HepG2 (cell line): ENCODE data around the gene ANKRD7. TPM values are rescaled to one million over a fixed set of nuclear protein-coding genes. Genes with fewer than 3 reads are reported as not detected.

ENCODE experiments used
- ARNT2 ChIP-seq: sonication (generic); formaldehyde crosslinking; IDR thresholded peaks from 2 replicates; pipeline ENCODE4 v1.8.0; 2022; ENCODE audit warnings: mild to moderate bottlenecking, low read depth, missing genetic modification reagents, moderate library complexity
- CC2D1A ChIP-seq: sonication (generic); formaldehyde crosslinking; IDR thresholded peaks from 2 replicates; pipeline ENCODE4 v1.8.1; 2023; ENCODE audit warnings: mild to moderate bottlenecking, missing genetic modification reagents
- CHCHD3 ChIP-seq: sonication (generic); formaldehyde crosslinking; IDR thresholded peaks from 2 replicates; pipeline ENCODE4 v1.8.0; 2022; ENCODE audit warnings: mild to moderate bottlenecking, missing genetic modification reagents, moderate library complexity
- CREB1 ChIP-seq, 2 experiments: fragments of 450-650 bp in 1 of 2; IDR thresholded peaks; 2 replicates each; pipeline ENCODE4 v1.6.1; 2016 to 2017; ENCODE audit warnings: control low read depth in 1 of 2, mild to moderate bottlenecking in 1 of 2, missing compliant biosample characterization in 1 of 2, missing genetic modification characterization in 1 of 2
- FOXM1 ChIP-seq: sonication (generic); formaldehyde crosslinking; IDR thresholded peaks from 2 replicates; pipeline ENCODE4 v1.5.0; 2020; ENCODE audit warnings: missing genetic modification reagents
- MXI1 ChIP-seq: IDR thresholded peaks from 3 replicates; pipeline ENCODE4 v1.6.1; 2012; ENCODE audit warnings: low read depth, low read length, inconsistent platforms, borderline replicate concordance
- SALL1 ChIP-seq: sonication (generic); formaldehyde crosslinking; IDR thresholded peaks from 2 replicates; pipeline ENCODE4 v1.8.0; 2022; ENCODE audit warnings: mild to moderate bottlenecking, missing genetic modification reagents
- SNAPC2 ChIP-seq: sonication (generic); formaldehyde crosslinking; IDR thresholded peaks from 2 replicates; pipeline ENCODE4 v1.8.1; 2022; ENCODE audit warnings: mild to moderate bottlenecking, missing genetic modification reagents
- SP1 ChIP-seq, 2 experiments: fragments of 450-650 bp in 1 of 2; sonication (generic) in 1 of 2; formaldehyde crosslinking in 1 of 2; IDR thresholded peaks; 2 replicates each; pipeline versions ENCODE4 v1.4.0 to v1.6.1; 2016 to 2020; ENCODE audit warnings: missing genetic modification reagents in 1 of 2
- THAP11 ChIP-seq: IDR thresholded peaks from 2 replicates; pipeline ENCODE4 v1.6.1; 2016; ENCODE audit warnings: missing biosample characterization, missing genetic modification reagents
- ZNF317 ChIP-seq: sonication (generic); formaldehyde crosslinking; IDR thresholded peaks from 2 replicates; pipeline ENCODE4 v1.5.0; 2020; ENCODE audit warnings: mild to moderate bottlenecking, missing genetic modification reagents
- ZNF431 ChIP-seq: sonication (generic); formaldehyde crosslinking; IDR thresholded peaks from 2 replicates; pipeline ENCODE4 v1.9.0; 2022; ENCODE audit warnings: missing genetic modification reagents, low read depth, mild to moderate bottlenecking, borderline replicate concordance
- ZNF549 ChIP-seq: sonication (generic); formaldehyde crosslinking; IDR thresholded peaks from 2 replicates; pipeline ENCODE4 v1.5.0; 2020; ENCODE audit warnings: missing genetic modification reagents
- ZNF790 ChIP-seq: sonication (generic); formaldehyde crosslinking; IDR thresholded peaks from 2 replicates; pipeline ENCODE4 v1.8.0; 2022; ENCODE audit warnings: missing genetic modification reagents, mild to moderate bottlenecking, borderline replicate concordance
- polyA plus RNA-seq, 8 experiments: library from polyadenylated mRNA; depleted of rRNA in 3 of 8; stranded (reverse) in 7 of 8; unstranded in 1 of 8; fragments of >200 nt; fragmentation: Illumina TruSeq in 4 of 8; extraction: Trizol in 4 of 8; gene quantifications; 2 replicates each; pipeline versions ENCODE4 v1.2.1 to v1.2.3, GENCODE V29; 2011 to 2016; ENCODE audit warnings: low read depth in 4 of 8, missing spikeins in 1 of 8, mixed read lengths in 1 of 8; ENCODE audit not compliant: insufficient read depth in 1 of 8
- total RNA-seq, 5 experiments: library from RNA; depleted of rRNA; stranded (reverse); fragments of >200 nt; fragmentation: Illumina TruSeq; extraction: Trizol; gene quantifications; 2 replicates each; pipeline ENCODE4 v1.2.3, GENCODE V29; 2016; ENCODE audit warnings: low read depth in 1 of 5
- TF ChIP-seq, protein P1 (sequence below): IDR thresholded peaks from 2 replicates; pipeline ENCODE4 v1.6.1; 2012; ENCODE audit warnings: inconsistent platforms
- TF ChIP-seq, protein P2 (sequence below): sonication (generic); formaldehyde crosslinking; IDR thresholded peaks from 2 replicates; pipeline ENCODE4; 2020; ENCODE audit warnings: missing genetic modification reagents, mild to moderate bottlenecking, borderline replicate concordance
- TF ChIP-seq, protein P3 (sequence below): sonication (generic); formaldehyde crosslinking; IDR thresholded peaks from 2 replicates; pipeline ENCODE4 v1.4.0; 2020; ENCODE audit warnings: mild to moderate bottlenecking, missing genetic modification reagents
- TF ChIP-seq, protein P4 (sequence below): sonication (generic); formaldehyde crosslinking; IDR thresholded peaks from 2 replicates; pipeline ENCODE4 v1.8.0; 2022; ENCODE audit warnings: low read depth, missing genetic modification reagents
- TF ChIP-seq, protein P5 (sequence below): sonication (generic); formaldehyde crosslinking; IDR thresholded peaks from 2 replicates; pipeline ENCODE4 v1.4.0; 2020; ENCODE audit warnings: missing genetic modification reagents
- TF ChIP-seq, protein P6 (sequence below): sonication (generic); formaldehyde crosslinking; IDR thresholded peaks from 2 replicates; pipeline ENCODE4 v1.8.0; 2022; ENCODE audit warnings: missing genetic modification reagents, mild to moderate bottlenecking, borderline replicate concordance

Gene ANKRD7
- total and polyA plus RNA-seq, 2 of the 13 experiments (the other 11 are each of a cell fraction or from before 2014, with no cell fraction given): not detected

DNA sequence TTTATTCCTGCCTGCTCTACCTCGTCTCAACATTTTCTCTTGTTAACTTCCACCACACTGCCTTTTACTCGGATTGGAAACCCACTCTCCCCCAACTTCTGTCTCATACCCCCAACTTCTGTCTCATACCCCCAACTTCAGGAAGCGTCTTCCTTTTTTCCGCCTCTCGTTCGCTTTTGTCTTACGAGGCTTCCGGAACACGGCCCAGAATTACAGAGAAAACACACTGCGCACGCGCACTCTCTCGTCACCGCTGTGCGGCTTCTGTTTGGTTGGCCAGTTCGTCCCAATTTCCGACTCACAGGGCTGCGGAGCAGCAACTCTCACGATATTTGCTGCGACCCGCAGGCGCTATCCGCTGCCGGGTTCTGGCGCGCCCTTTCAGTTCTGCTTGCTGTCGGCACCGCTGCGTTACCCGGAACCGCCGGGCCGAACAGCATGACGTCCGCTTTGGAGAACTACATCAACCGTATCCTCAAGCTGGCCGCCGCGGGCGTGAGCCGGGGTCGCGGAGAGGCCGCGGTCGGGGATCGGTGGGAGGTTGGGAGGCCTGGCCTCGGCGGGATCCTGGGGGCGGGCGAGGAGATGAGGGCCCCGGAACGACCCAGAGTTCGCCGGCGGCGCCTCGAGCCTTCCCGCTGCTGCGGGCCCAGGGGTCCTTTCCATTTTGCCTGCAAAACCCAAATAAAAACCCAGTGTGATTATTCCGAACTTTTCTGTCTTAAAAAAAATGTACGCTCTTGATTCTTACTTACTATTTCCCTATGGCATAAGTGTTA is 40.5 kb upstream of the ANKRD7 start, which contains the start of gene LSM8 (continued):
- TF ChIP-seq MXI1: peak; percentile 54; the same call in 1 of the 3 replicates
- peak; percentile 70 for TF ChIP-seq CREB1 (IDR thresholded peaks at IDR 0.05)
- TF ChIP-seq CREB1 (CRISPR knock-in tag; IDR thresholded peaks at IDR 0.05): peak; percentile 90
- TF ChIP-seq SALL1: peak; percentile 82
- no peak for TF ChIP-seq SNAPC2 (CRISPR knock-in tag)
- TF ChIP-seq CHCHD3 (CRISPR knock-in tag): no peak
- TF ChIP-seq, protein P1, sequence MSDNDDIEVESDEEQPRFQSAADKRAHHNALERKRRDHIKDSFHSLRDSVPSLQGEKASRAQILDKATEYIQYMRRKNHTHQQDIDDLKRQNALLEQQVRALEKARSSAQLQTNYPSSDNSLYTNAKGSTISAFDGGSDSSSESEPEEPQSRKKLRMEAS: peak; percentile 83
- TF ChIP-seq ZNF317: no peak
- peak; percentile 86 for TF ChIP-seq THAP11 (CRISPR knock-in tag)
- no peak for TF ChIP-seq ZNF431 (CRISPR knock-in tag)
- TF ChIP-seq, protein P2, sequence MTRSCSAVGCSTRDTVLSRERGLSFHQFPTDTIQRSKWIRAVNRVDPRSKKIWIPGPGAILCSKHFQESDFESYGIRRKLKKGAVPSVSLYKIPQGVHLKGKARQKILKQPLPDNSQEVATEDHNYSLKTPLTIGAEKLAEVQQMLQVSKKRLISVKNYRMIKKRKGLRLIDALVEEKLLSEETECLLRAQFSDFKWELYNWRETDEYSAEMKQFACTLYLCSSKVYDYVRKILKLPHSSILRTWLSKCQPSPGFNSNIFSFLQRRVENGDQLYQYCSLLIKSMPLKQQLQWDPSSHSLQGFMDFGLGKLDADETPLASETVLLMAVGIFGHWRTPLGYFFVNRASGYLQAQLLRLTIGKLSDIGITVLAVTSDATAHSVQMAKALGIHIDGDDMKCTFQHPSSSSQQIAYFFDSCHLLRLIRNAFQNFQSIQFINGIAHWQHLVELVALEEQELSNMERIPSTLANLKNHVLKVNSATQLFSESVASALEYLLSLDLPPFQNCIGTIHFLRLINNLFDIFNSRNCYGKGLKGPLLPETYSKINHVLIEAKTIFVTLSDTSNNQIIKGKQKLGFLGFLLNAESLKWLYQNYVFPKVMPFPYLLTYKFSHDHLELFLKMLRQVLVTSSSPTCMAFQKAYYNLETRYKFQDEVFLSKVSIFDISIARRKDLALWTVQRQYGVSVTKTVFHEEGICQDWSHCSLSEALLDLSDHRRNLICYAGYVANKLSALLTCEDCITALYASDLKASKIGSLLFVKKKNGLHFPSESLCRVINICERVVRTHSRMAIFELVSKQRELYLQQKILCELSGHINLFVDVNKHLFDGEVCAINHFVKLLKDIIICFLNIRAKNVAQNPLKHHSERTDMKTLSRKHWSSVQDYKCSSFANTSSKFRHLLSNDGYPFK (CRISPR knock-in tag): peak; percentile 63; the same call in 1 of the 2 replicates
- TF ChIP-seq, protein P3, sequence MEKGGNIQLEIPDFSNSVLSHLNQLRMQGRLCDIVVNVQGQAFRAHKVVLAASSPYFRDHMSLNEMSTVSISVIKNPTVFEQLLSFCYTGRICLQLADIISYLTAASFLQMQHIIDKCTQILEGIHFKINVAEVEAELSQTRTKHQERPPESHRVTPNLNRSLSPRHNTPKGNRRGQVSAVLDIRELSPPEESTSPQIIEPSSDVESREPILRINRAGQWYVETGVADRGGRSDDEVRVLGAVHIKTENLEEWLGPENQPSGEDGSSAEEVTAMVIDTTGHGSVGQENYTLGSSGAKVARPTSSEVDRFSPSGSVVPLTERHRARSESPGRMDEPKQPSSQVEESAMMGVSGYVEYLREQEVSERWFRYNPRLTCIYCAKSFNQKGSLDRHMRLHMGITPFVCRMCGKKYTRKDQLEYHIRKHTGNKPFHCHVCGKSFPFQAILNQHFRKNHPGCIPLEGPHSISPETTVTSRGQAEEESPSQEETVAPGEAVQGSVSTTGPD (CRISPR knock-in tag): no peak
- no peak for TF ChIP-seq SP1 (IDR thresholded peaks at IDR 0.05)
- TF ChIP-seq SP1 (CRISPR knock-in tag; IDR thresholded peaks at IDR 0.05): no peak
- TF ChIP-seq, protein P4, sequence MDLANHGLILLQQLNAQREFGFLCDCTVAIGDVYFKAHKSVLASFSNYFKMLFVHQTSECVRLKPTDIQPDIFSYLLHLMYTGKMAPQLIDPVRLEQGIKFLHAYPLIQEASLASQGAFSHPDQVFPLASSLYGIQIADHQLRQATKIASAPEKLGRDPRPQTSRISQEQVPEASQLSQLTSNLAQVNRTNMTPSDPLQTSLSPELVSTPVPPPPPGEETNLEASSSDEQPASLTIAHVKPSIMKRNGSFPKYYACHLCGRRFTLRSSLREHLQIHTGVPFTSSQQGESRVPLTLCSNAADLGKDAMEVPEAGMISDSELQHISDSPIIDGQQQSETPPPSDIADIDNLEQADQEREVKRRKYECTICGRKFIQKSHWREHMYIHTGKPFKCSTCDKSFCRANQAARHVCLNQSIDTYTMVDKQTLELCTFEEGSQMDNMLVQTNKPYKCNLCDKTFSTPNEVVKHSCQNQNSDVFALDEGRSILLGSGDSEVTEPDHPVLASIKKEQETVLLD (CRISPR knock-in tag): no peak
- peak; percentile 94 for TF ChIP-seq ARNT2 (CRISPR knock-in tag)
- no peak for TF ChIP-seq ZNF549 (CRISPR knock-in tag)
- TF ChIP-seq, protein P5, sequence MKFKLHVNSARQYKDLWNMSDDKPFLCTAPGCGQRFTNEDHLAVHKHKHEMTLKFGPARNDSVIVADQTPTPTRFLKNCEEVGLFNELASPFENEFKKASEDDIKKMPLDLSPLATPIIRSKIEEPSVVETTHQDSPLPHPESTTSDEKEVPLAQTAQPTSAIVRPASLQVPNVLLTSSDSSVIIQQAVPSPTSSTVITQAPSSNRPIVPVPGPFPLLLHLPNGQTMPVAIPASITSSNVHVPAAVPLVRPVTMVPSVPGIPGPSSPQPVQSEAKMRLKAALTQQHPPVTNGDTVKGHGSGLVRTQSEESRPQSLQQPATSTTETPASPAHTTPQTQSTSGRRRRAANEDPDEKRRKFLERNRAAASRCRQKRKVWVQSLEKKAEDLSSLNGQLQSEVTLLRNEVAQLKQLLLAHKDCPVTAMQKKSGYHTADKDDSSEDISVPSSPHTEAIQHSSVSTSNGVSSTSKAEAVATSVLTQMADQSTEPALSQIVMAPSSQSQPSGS (CRISPR knock-in tag): peak; percentile 35; the same call in 1 of the 2 replicates
- TF ChIP-seq, protein P6, sequence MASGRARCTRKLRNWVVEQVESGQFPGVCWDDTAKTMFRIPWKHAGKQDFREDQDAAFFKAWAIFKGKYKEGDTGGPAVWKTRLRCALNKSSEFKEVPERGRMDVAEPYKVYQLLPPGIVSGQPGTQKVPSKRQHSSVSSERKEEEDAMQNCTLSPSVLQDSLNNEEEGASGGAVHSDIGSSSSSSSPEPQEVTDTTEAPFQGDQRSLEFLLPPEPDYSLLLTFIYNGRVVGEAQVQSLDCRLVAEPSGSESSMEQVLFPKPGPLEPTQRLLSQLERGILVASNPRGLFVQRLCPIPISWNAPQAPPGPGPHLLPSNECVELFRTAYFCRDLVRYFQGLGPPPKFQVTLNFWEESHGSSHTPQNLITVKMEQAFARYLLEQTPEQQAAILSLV: peak; percentile 57; the same call in 1 of the 2 replicates
- no peak; the same call in 1 of the 2 replicates for TF ChIP-seq CC2D1A (CRISPR knock-in tag)
- TF ChIP-seq FOXM1 (CRISPR knock-in tag): no peak
- TF ChIP-seq ZNF790: no peak
